ENCODE results near the gene MRPL30. TPM values are rescaled to one million over a fixed set of nuclear protein-coding genes. Genes with fewer than 3 reads are reported as not detected.

Gene MRPL30
- total RNA-seq, 1 donor from 2014 or later: 110 TPM

- no peak for DNase-seq (ENCODE audit: low spot score)
- no peak overlapping the region for H3K4me3 Mint-ChIP-seq
- H3K27ac Mint-ChIP-seq: no peak overlapping the region
- TF ChIP-seq CTCF (IDR thresholded peaks at IDR 0.05) (no peak), EZH2phosphoT487 (IDR thresholded peaks at IDR 0.05) (no peak), EZH2 (IDR thresholded peaks at IDR 0.05) (no peak)
- Histone ChIP-seq H3K27ac (no peak overlapping the region), H3K27me3 (no peaks in the 10 kb centered on the region), H3K9me3 (ENCODE audit: low read depth) (no peaks in the 10 kb centered on the region), H3K79me2 (ENCODE audit: low read depth) (peaks cover 95% of the 10 kb centered on the region), H3K4me3 (no peak overlapping the region), H3K4me2 (no peak overlapping the region), H3K9ac (no peak overlapping the region), H4K20me1 (ENCODE audit: low read depth) (peaks cover 10% of the 10 kb centered on the region), H2AFZ (replicated peaks) (no peak overlapping the region), H3K4me1 (peaks cover 15% of the 10 kb centered on the region), H3K36me3 (no peaks in the 10 kb centered on the region), H3F3A (ENCODE audit: low read depth) (peaks cover 12% of the 10 kb centered on the region)
- no peaks in the 10 kb centered on the region for H3K9me3 Mint-ChIP-seq
- H3K4me1 Mint-ChIP-seq: peaks cover 18% of the 10 kb centered on the region
- peaks cover 4% of the 10 kb centered on the region for H3K36me3 Mint-ChIP-seq
- H3K27me3 Mint-ChIP-seq (ENCODE audit: insufficient read depth, low read depth): no peaks in the 10 kb centered on the region
Measured at GRCh38 chr2:99184811-99185210, 3.8 kb downstream of the MRPL30 start.

- Histone ChIP-seq H3K9me3 (ENCODE audit: low read depth) (no peaks in the 10 kb centered on the region), H3K79me2 (ENCODE audit: low read depth) (peaks cover 87% of the 10 kb centered on the region)
- no peak overlapping the region for H3K27ac Mint-ChIP-seq
Measured at GRCh38 chr2:99187011-99187410, 6.0 kb downstream of the MRPL30 start.

GRCh38 chr2:99188357-99188756, 7.4 kb downstream of the MRPL30 start:
- Mint-ChIP-seq H3K36me3 (peaks cover 25% of the 10 kb centered on the region), H3K4me3 (no peak overlapping the region), H3K4me1 (peaks cover 3% of the 10 kb centered on the region), H3K9me3 (no peaks in the 10 kb centered on the region), H3K27me3 (ENCODE audit: insufficient read depth, low read depth) (no peaks in the 10 kb centered on the region), H3K27ac (no peak overlapping the region)
- Histone ChIP-seq H3K4me1 (no peaks in the 10 kb centered on the region), H3K9me3 (ENCODE audit: low read depth) (no peaks in the 10 kb centered on the region), H3K9ac (no peak overlapping the region), H3K36me3 (peaks cover 9% of the 10 kb centered on the region), H3K27me3 (no peaks in the 10 kb centered on the region), H3K4me2 (no peak overlapping the region), H4K20me1 (ENCODE audit: low read depth) (peaks cover 10% of the 10 kb centered on the region), H3K27ac (no peak overlapping the region), H3K4me3 (no peak overlapping the region), H3F3A (ENCODE audit: low read depth) (no peaks in the 10 kb centered on the region), H3K79me2 (ENCODE audit: low read depth) (peaks cover 74% of the 10 kb centered on the region), H2AFZ (replicated peaks) (no peak overlapping the region)
- no peak for TF ChIP-seq EZH2 (IDR thresholded peaks at IDR 0.05)
- no peak for TF ChIP-seq CTCF (IDR thresholded peaks at IDR 0.05)
- TF ChIP-seq EZH2phosphoT487 (IDR thresholded peaks at IDR 0.05): no peak
- DNase-seq (ENCODE audit: low spot score): no peak

More at GRCh38 chr2:99187011-99187410, 6.0 kb downstream of the MRPL30 start:
- H2AFZ ChIP-seq (replicated peaks): no peak overlapping the region
- H3K27me3 ChIP-seq: no peaks in the 10 kb centered on the region
- DNase-seq (ENCODE audit: low spot score): no peak
- peaks cover 17% of the 10 kb centered on the region for H3K36me3 Mint-ChIP-seq
- peaks cover 10% of the 10 kb centered on the region for H4K20me1 ChIP-seq (ENCODE audit: low read depth)
- H3F3A ChIP-seq (ENCODE audit: low read depth): no peaks in the 10 kb centered on the region
- H3K4me1 Mint-ChIP-seq: peaks cover 8% of the 10 kb centered on the region
- no peak overlapping the region for H3K4me3 Mint-ChIP-seq
- no peak overlapping the region for H3K4me2 ChIP-seq
- no peak overlapping the region for H3K9ac ChIP-seq
- no peak overlapping the region for H3K4me3 ChIP-seq
- no peaks in the 10 kb centered on the region for H3K9me3 Mint-ChIP-seq
- H3K27ac ChIP-seq: no peak overlapping the region
- peaks cover 2% of the 10 kb centered on the region for H3K36me3 ChIP-seq
- peaks cover 8% of the 10 kb centered on the region for H3K4me1 ChIP-seq
- TF ChIP-seq EZH2 (IDR thresholded peaks at IDR 0.05) (no peak), EZH2phosphoT487 (IDR thresholded peaks at IDR 0.05) (no peak), CTCF (IDR thresholded peaks at IDR 0.05) (no peak)
- no peaks in the 10 kb centered on the region for H3K27me3 Mint-ChIP-seq (ENCODE audit: insufficient read depth, low read depth)

All from neural progenitor cell (in vitro differentiated cells).